ENCODE results near the gene SPNS2. TPM values are rescaled to one million over a fixed set of nuclear protein-coding genes. Genes with fewer than 3 reads are reported as not detected.

Gene SPNS2
- total and polyA plus RNA-seq, 2 experiments from 2014 or later: 0.29 TPM; not detected in 1

DNA sequence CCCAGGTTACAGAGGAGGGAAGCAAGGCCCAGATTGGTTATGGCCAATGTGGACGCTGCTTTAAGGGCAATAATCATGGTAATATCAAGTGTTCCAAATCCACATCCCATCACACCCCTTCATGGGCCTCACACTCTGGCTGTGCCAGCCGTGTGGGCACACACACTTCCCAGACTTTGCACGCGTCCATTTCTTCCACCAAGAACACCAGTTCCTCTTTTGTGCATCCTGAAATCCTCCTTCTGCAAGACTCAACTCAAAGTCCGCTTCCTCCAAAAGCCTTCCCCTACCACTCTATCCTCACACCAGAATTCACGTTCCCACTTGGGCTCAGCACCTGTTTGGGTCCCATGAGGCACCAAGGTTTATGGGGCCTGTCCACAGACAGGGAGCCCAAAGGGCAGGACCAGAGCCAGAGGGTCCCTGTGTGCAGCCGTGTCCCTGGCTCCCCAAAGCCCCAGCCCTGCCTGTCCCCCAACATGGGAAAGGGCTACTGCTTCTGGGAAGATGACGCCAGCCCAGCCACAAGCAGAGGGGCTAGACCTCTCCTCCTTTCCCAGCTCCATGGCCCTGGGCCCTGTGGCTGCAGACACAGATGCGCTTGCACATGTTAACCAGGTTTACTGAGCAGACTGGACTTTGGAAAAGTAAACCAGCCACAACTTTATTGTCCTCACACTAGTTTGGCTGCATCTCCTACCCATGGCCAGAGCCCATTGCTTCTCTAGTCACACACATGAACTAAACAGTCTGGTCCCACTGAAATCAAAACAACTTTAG lies 44.7 kb upstream of the SPNS2 start:
- Histone ChIP-seq H3K27ac (no peak overlapping the region), H4K20me1 (ENCODE audit: insufficient read depth) (no peaks in the 10 kb centered on the region), H3K4me2 (ENCODE audit: unreplicated experiment) (no peak overlapping the region), H3K9me3 (ENCODE audit: low read depth) (no peaks in the 10 kb centered on the region), H3K27me3 (replicated peaks; ENCODE audit: insufficient read depth) (no peaks in the 10 kb centered on the region; the same call in 1 of the 2 replicates), H3K9ac (no peak overlapping the region), H3F3A (ENCODE audit: insufficient read depth) (no peaks in the 10 kb centered on the region), H3K36me3 (ENCODE audit: low read depth) (no peaks in the 10 kb centered on the region), H3K79me2 (ENCODE audit: insufficient read depth) (no peaks in the 10 kb centered on the region), H3K4me3 (no peak overlapping the region), H3K9me2 (ENCODE audit: insufficient read depth) (no peaks in the 10 kb centered on the region), H3K4me1 (ENCODE audit: insufficient read depth) (no peaks in the 10 kb centered on the region), H2AFZ (no peak overlapping the region)
- TF ChIP-seq EZH2 (IDR thresholded peaks at IDR 0.05; ENCODE audit: insufficient read depth, poor library complexity, severe bottlenecking): no peak
- WGBS, 2 experiments (ENCODE audit: low coverage in 1 of 2, low lambda C conversion rate in 2 of 2, missing lambda C conversion rate in 2 of 2): 63 to 65% methylated on average over 9 of the region's 9 CpGs
- in situ Hi-C loops (cut with MboI): no loop called here
- DNase-seq: no peak

DNA sequence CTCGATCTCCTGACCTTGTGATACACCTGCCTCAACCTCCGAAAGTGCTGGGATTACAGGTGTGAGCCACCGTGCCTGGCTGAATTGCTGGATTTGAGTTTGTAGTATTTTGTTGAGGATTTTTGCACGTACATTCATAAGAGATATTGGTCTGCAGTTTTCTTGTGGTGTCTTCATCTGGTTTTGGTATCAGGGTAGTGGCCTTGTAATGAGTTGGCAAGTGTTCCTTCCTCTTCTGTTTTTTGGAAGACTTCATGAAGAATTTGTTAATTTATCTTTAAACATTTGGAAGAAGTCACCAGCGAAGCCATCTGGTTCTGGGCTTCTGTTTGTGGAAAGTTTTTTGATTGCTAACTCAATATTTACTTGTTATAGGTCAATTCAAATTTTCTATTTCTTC lies 38.0 kb upstream of the SPNS2 start:
- in situ Hi-C loops (cut with MboI): no loop called here
- Histone ChIP-seq H3K27ac (no peak overlapping the region), H2AFZ (no peak overlapping the region), H3K36me3 (ENCODE audit: low read depth) (no peaks in the 10 kb centered on the region), H3K9me2 (ENCODE audit: insufficient read depth) (no peaks in the 10 kb centered on the region), H3K4me3 (no peak overlapping the region), H3K27me3 (replicated peaks; ENCODE audit: insufficient read depth) (peaks cover 5% of the 10 kb centered on the region; the same call in 1 of the 2 replicates), H3K4me2 (ENCODE audit: unreplicated experiment) (no peak overlapping the region), H4K20me1 (ENCODE audit: insufficient read depth) (no peaks in the 10 kb centered on the region), H3K4me1 (ENCODE audit: insufficient read depth) (no peaks in the 10 kb centered on the region), H3F3A (ENCODE audit: insufficient read depth) (no peaks in the 10 kb centered on the region), H3K9ac (no peak overlapping the region), H3K79me2 (ENCODE audit: insufficient read depth) (no peaks in the 10 kb centered on the region), H3K9me3 (ENCODE audit: low read depth) (no peaks in the 10 kb centered on the region)
- 19 to 24% methylated on average over 4 to 5 of the region's 5 CpGs for WGBS, 2 experiments (ENCODE audit: low coverage in 1 of 2, low lambda C conversion rate in 2 of 2, missing lambda C conversion rate in 2 of 2)
- TF ChIP-seq EZH2phosphoT487 (IDR thresholded peaks at IDR 0.05; ENCODE audit: insufficient read depth, low read depth) (no peak), EZH2 (IDR thresholded peaks at IDR 0.05; ENCODE audit: insufficient read depth, poor library complexity, severe bottlenecking) (no peak)
- no peak for DNase-seq

DNA sequence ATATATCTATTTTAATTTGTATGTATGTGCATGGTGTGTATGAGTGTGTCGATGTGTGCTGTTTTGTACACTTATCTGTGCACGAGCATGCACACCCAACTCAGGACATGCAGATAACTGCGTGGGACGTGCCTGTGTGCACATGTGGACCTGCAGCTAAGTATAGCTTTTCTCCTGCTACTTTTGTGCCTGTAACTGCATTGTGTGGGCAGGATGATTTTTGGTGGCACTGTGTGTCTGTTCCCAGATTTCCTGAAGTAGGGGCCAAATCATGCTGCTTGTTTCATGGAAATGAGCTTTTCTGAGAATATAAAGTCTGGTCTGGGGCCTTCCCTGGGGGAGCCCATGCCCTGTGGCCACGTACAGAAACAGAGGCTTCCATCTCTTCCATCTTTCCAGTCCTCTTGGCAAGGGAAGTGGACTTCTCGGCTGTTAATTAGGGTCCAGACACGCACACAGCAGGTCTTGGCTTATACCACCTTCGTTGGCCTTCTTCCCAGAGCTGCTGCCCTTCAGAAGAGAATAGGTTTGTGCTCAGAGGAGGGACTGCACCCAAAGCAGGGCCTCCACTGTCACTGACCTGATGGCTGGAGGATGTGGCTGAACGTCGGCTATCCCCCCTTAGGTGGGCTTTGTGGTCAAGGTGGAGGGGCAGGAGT lies 34.7 kb upstream of the SPNS2 start:
- no peak for DNase-seq
- WGBS, 2 experiments (ENCODE audit: low coverage in 1 of 2, low lambda C conversion rate in 2 of 2, missing lambda C conversion rate in 2 of 2): 50 to 54% methylated on average over 10 of the region's 10 CpGs

DNA sequence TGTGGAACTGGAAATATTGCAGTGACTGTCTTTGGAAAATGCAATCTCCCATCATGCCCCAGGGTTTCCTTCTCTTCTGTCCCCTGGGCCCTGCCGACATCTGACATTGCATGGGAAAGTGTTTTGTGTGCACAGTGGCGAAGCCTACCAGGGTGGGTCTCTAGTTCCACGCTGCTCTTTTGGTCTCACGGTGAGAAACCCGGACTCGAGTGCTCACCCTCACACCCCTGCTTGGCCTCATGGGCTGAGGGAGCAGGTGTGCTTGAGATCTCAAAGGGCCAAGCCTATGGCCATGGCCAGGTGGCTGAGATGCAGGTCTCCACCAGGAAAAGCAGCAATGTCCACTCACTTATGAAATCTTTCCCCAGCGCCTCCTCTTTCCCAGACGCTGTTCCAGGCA lies 32.9 kb upstream of the SPNS2 start:
- no peak overlapping the region for H3K9ac ChIP-seq
- H4K20me1 ChIP-seq (ENCODE audit: insufficient read depth): no peaks in the 10 kb centered on the region
- no peaks in the 10 kb centered on the region for H3K9me2 ChIP-seq (ENCODE audit: insufficient read depth)
- no peak overlapping the region for H2AFZ ChIP-seq
- no peaks in the 10 kb centered on the region for H3F3A ChIP-seq (ENCODE audit: insufficient read depth)
- H3K27me3 ChIP-seq (replicated peaks; ENCODE audit: insufficient read depth): peaks cover 20% of the 10 kb centered on the region
- in situ Hi-C loops (cut with MboI): no loop called here
- H3K9me3 ChIP-seq (ENCODE audit: low read depth): no peaks in the 10 kb centered on the region
- TF ChIP-seq EZH2phosphoT487 (IDR thresholded peaks at IDR 0.05; ENCODE audit: insufficient read depth, low read depth) (no peak), EZH2 (IDR thresholded peaks at IDR 0.05; ENCODE audit: insufficient read depth, poor library complexity, severe bottlenecking) (no peak)
- no peak for DNase-seq
- no peak overlapping the region for H3K4me3 ChIP-seq
- no peaks in the 10 kb centered on the region for H3K79me2 ChIP-seq (ENCODE audit: insufficient read depth)
- WGBS, 2 experiments (ENCODE audit: low coverage in 1 of 2, low lambda C conversion rate in 2 of 2, missing lambda C conversion rate in 2 of 2): 67 to 70% methylated on average over 8 of the region's 8 CpGs
- H3K36me3 ChIP-seq (ENCODE audit: low read depth): no peaks in the 10 kb centered on the region
- no peak overlapping the region for H3K27ac ChIP-seq
- H3K4me1 ChIP-seq (ENCODE audit: insufficient read depth): no peaks in the 10 kb centered on the region
- H3K4me2 ChIP-seq (ENCODE audit: unreplicated experiment): no peak overlapping the region

More for the DNA sequence above, 34.7 kb upstream of the SPNS2 start:
- no peaks in the 10 kb centered on the region for H3K79me2 ChIP-seq (ENCODE audit: insufficient read depth)
- no peaks in the 10 kb centered on the region for H4K20me1 ChIP-seq (ENCODE audit: insufficient read depth)
- no peak overlapping the region for H2AFZ ChIP-seq
- H3K36me3 ChIP-seq (ENCODE audit: low read depth): no peaks in the 10 kb centered on the region
- no peaks in the 10 kb centered on the region for H3K9me2 ChIP-seq (ENCODE audit: insufficient read depth)
- no peak overlapping the region for H3K4me3 ChIP-seq
- H3K9me3 ChIP-seq (ENCODE audit: low read depth): no peaks in the 10 kb centered on the region
- H3K27me3 ChIP-seq (replicated peaks; ENCODE audit: insufficient read depth): peaks cover 8% of the 10 kb centered on the region
- TF ChIP-seq EZH2phosphoT487 (IDR thresholded peaks at IDR 0.05; ENCODE audit: insufficient read depth, low read depth) (no peak), EZH2 (IDR thresholded peaks at IDR 0.05; ENCODE audit: insufficient read depth, poor library complexity, severe bottlenecking) (no peak)
- no peak overlapping the region for H3K9ac ChIP-seq
- in situ Hi-C loops (cut with MboI): no loop called here
- H3K27ac ChIP-seq: no peak overlapping the region
- H3K4me1 ChIP-seq (ENCODE audit: insufficient read depth): no peaks in the 10 kb centered on the region
- no peak overlapping the region for H3K4me2 ChIP-seq (ENCODE audit: unreplicated experiment)
- H3F3A ChIP-seq (ENCODE audit: insufficient read depth): no peaks in the 10 kb centered on the region

All from GM23248 (cell line).